Bronchial epithelial cell (primary cell): Measurements from ENCODE around the gene SMAD3. TPM values are rescaled to one million over a fixed set of nuclear protein-coding genes. Genes with fewer than 3 reads are reported as not detected.

ENCODE experiments used
- DNase-seq: peaks from one replicate; pipeline ENCODE4 v3.0.0-alpha.2; 2010; ENCODE audit warnings: low read depth
- FAIRE-seq: peaks from 2 replicates; lab custom pipeline; 2011; peaks lifted over from hg19 to GRCh38; lab: Jason Lieb, UNC
- H3K27me3 ChIP-seq: 2 replicates; pipeline ENCODE4 v1.5.1; 2011; ENCODE audit warnings: low read length; ENCODE audit not compliant: control insufficient read depth, insufficient read depth
- H3K36me3 ChIP-seq: 2 replicates; pipeline ENCODE4 v1.5.1; 2011; ENCODE audit warnings: low read length; ENCODE audit not compliant: control insufficient read depth, insufficient read depth
- H3K4me3 ChIP-seq: 2 replicates; pipeline ENCODE4 v1.5.1; 2011; ENCODE audit warnings: mild to moderate bottlenecking, low read depth, low read length, control low read depth
- total RNA-seq: library from RNA; depleted of rRNA; stranded (reverse); fragments of >200 nt; gene quantifications from 2 replicates; pipeline ENCODE4 v1.2.1, GENCODE V29; 2014
- TF ChIP-seq, protein P1 (sequence below): IDR thresholded peaks from 2 replicates; pipeline ENCODE4 v1.5.1; 2011; ENCODE audit warnings: mild to moderate bottlenecking, moderate library complexity, low read length, control low read depth, inconsistent platforms; ENCODE audit not compliant: insufficient read depth, severe bottlenecking

SMAD3 gene
- total RNA-seq, 1 donor from 2014 or later: 9.5 TPM

DNA sequence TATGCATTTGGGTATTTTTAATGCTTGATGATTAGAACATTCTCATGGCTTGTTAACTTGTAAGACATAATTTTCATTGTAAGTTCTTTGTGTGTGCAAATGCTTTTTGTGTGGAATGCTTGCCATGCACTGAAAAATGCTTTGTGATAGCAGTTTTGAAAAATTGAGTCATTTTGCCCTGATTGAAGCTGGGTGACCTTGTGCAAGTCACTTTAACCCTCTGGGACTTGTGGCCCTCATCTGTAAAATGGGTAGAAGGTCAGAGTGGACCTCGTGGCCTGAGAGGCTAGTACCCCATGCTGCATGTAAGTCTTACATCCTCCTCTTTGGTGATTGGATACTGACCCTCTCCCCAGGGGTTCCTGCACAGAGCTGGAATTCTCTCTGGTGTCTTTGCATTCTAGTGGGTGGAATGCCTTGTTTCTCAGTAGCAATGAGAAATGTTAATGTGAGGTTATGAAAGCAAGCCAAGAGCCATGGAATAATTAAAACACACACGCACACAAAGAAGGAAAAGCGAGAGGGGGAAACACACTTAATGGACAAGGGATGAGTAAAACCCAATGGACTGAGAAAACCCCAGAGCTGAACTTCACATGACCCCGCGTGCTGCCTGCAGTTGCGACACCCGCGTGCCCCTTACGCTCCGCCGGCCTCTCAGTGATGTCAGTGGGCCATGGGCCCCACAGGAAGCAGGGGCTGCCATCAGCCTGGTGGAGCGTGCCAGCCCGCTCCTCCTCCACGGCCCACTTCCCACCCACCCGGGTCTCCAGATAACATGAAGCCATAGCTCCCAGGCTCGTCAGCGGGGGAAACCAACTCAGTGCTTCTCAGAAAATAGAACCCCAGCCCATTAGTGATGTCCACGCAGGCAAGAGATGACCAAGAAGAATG is 44.0 kb downstream of the SMAD3 start:
- H3K27me3 ChIP-seq: no peaks in the 10 kb centered on the region
- no peak for FAIRE-seq
- H3K4me3 ChIP-seq: no peak overlapping the region
- peaks cover 8% of the 10 kb centered on the region for H3K36me3 ChIP-seq
- no peak for DNase-seq
- TF ChIP-seq, protein P1, sequence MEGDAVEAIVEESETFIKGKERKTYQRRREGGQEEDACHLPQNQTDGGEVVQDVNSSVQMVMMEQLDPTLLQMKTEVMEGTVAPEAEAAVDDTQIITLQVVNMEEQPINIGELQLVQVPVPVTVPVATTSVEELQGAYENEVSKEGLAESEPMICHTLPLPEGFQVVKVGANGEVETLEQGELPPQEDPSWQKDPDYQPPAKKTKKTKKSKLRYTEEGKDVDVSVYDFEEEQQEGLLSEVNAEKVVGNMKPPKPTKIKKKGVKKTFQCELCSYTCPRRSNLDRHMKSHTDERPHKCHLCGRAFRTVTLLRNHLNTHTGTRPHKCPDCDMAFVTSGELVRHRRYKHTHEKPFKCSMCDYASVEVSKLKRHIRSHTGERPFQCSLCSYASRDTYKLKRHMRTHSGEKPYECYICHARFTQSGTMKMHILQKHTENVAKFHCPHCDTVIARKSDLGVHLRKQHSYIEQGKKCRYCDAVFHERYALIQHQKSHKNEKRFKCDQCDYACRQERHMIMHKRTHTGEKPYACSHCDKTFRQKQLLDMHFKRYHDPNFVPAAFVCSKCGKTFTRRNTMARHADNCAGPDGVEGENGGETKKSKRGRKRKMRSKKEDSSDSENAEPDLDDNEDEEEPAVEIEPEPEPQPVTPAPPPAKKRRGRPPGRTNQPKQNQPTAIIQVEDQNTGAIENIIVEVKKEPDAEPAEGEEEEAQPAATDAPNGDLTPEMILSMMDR: no peak

DNA sequence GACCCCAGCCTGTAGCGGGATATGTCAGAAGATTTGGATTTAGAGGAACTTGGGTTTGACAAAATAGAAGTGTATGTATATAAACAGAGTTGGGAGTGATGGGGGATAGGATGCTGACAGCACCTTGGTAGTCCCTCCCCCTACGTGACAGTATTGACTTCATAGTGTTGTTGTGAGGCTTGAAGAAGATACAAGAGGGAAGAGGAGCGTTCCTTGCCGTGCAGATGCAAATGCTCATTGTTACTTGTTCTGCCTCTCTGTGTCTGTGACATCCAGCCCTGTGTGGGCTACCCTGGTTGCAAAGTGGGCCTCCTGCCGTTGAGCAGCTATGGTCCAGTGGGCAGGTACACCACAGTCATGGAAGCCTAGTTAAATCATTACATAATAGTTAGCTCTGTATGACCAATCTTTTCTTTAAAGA is 45.0 kb downstream of the SMAD3 start:
- TF ChIP-seq, protein P1: no peak
- no peak for DNase-seq
- no peak for FAIRE-seq
- no peaks in the 10 kb centered on the region for H3K27me3 ChIP-seq
- no peak overlapping the region for H3K4me3 ChIP-seq
- peaks cover 8% of the 10 kb centered on the region for H3K36me3 ChIP-seq

DNA sequence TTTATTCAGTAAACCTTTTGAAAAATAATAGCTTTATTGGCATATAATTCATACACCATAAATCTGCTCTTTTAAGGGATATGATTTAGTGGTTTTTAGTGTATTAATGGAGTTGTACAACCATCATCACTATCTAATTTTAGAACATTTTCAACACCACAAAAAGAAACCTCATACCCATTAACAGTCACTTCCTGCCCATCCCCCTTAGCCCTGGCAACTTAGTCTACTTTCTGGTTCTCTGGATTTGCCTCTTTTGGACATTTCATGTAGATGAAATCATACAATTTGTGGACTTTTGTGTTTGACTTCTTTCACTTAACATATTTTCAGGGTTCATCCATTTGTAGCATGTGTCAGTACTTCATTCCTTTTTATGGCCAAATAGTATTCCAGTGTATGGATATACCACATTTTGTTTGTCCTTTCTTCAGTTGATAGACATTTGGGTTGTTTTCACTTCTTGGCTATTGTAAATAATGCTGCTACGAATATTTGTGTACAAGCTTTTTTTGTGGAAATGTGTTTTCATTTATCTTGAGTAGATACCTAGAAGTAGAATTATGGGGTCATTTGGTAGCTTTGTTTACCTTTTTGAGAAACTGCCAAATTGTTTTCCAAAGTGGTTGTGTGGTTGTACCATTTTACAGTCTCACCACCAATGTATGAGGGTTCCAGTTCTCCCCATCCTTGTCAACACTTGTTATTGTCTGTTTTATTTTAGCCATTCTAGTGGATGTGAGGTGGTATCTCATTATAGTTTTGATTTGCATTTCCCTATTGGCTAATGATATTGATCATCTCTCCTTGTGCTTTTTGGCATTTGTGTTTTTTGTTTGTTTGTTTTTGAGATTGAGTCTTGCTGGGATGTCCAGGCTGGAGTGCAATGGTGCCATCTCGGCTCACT is 45.8 kb downstream of the SMAD3 start:
- H3K4me3 ChIP-seq: no peak overlapping the region
- DNase-seq (no peak), FAIRE-seq (no peak)
- H3K36me3 ChIP-seq: peaks cover 8% of the 10 kb centered on the region
- TF ChIP-seq, protein P1: no peak
- no peaks in the 10 kb centered on the region for H3K27me3 ChIP-seq

DNA sequence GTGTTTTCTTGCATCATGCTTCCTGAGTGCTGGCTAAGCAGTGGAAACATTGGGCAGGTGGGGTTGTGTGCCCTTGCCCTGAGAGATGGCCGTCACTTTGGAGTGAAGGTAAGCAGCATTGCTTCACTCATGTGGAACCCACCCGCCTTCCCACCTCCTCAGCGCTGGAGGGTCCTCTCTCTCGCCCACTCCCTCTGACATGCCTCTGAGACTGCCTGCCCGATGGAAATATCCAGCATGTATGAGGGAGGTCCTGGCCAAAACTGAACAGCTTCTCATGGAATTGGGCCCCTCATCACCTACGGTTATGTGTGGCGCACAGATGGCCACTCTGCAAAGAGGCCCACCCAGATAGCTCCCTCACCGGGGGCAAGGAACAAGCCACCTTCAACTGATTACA is 48.6 kb downstream of the SMAD3 start:
- peaks cover 6% of the 10 kb centered on the region for H3K36me3 ChIP-seq
- H3K4me3 ChIP-seq: no peak overlapping the region
- no peak for FAIRE-seq
- DNase-seq: no peak
- TF ChIP-seq, protein P1: no peak
- no peaks in the 10 kb centered on the region for H3K27me3 ChIP-seq

DNA sequence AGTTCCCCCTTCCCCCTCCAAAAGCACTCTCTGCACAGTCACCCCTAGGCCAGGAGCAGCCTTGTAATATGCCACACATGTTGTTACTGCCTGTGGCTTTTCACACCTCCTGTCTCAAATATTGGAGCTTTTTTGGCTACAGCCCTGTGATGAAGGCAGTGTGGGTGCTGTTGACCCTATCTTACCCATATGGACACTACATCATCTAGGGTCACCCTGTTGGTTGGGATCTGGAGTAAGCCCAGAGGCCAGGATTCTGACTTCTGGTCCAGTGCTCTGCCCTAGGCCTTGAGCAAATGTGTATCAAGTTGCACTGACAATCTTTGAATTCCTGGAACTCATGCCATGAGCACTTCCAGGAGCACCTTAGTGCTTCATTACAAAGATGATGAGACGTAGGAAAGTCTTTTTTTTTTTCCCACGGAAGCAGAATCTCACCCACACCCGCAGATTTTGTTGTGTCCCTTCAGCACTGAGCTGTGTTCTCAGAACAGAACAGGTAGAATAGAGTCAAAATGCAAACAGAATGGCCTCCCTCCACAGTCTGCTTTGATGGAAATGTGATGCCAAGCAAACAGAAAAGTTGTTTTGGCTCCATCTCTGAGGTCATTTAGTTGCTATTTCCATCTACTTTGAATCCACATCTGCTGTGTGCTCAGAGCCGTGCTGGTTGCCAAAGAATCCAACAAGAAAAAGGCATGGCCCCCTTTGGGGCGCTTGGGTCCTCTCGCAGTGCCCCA is 49.6 kb downstream of the SMAD3 start:
- DNase-seq (no peak), FAIRE-seq (no peak)
- TF ChIP-seq, protein P1: no peak
- no peak overlapping the region for H3K4me3 ChIP-seq
- no peaks in the 10 kb centered on the region for H3K27me3 ChIP-seq
- peaks cover 6% of the 10 kb centered on the region for H3K36me3 ChIP-seq
